Stimulated activated CD4-positive, alpha-beta T cell treated with anti-CD3 and anti-CD28 coated beads, Interleukin-2, amount 100 ng/mL, for 4 hours (primary cell): ENCODE results near the gene DNAJB2.
"Not testable (repeated sequence)": the region's sequence is repeated elsewhere in the genome, so short reads cannot be mapped to it uniquely, and the experiment has no call there.

Source experiments
- DNase-seq: peaks from one replicate; pipeline ENCODE4 v3.0.0-alpha.2; 2020; ENCODE audit warnings: low read depth

Gene DNAJB2

DNA sequence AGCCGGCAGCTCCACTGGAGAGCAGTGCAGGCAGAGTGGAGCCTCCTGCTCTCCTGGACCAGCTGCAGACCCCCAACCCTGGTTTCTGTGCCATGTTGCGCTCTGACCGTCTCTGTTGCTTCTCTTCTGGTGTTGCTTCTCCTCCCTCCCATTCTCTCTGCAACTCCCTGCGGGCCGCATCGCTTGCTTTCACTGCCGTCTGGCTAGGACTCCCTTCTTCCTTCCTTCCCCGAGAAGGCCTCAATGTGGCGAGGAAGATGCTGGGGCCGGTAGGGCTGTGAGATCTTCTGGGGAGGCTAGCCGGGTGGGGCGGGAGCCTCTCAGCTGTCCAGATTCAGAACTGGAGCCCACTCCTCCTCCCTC, 6.2 kb downstream of the DNAJB2 start:
- no peak for DNase-seq

DNA sequence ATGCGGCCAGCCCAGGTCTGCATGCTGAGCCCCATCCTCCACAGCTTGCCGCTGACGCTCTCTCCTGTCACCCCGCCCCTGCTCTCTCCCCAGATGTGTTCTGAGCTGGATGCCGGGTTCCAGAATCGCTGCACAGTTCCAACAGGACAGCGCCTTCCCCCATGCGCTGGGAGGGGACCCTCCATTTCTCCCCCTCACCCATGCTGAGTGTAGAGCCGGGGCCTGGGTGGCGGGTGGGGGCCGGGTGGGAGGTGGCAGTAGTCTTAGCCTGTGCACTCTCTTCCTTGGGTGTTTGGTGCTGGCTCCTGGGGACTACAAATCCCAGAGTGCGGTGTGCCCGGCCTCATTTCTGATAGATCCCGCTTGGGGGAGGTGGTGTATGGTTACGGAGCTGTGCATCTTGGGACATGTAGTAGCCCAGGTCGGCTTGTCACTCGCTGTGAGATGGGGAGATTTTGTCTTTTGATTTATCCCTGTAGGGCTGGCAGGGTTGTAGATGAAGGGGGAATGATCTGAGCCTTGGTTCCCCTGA, 6.8 kb downstream of the DNAJB2 start:
- no peak for DNase-seq

DNA sequence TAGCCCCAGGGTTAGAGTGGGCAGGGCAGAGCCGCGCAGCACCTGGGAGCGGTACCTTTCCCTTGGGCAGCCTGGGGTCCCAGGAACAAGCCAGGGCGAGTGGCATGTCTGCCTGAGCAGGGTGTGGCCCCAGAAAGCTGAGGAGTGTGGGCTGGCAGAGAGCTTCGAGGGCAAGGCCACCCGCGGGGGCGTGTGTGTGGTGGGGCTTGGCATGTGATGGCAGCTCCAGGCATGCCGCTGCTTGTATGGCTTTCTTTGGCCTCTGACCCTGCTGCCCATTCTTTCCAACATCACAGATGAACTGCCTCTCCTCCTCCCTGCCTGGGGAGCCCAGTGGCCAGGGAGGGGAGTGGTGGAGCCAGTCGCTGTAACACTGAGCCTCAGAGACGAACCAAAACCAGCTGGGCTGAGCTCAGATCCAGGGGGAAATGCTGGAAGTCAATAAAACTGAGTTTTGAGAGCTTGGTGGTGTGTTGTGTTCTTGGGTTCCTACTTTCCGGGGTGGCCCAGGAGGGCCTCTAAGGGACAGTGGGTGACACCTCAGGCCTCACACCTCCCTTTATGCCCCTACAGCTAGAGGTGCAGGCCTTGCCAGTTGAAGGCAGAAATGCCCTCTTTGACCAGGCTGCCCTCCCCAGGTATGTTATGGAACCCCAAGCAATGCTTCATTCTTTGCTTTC, 7.4 kb downstream of the DNAJB2 start:
- no peak for DNase-seq

DNA sequence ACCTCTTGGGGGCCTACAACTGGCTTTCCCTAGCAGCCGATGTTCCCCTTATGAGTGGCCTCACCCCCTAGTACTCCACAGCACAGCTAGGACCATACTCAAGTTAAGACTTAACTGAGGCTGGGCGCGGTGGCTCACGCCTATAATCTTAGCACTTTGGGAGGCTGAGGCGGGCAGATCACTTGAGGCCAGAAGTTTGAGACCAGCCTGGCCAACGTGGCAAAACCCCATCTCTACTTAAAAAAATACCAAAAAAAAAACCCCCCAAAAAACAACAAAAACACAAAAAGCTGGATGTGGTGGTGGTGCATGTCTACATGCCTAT, 7.9 kb downstream of the DNAJB2 start:
- DNase-seq, result not testable (repeated sequence)

DNA sequence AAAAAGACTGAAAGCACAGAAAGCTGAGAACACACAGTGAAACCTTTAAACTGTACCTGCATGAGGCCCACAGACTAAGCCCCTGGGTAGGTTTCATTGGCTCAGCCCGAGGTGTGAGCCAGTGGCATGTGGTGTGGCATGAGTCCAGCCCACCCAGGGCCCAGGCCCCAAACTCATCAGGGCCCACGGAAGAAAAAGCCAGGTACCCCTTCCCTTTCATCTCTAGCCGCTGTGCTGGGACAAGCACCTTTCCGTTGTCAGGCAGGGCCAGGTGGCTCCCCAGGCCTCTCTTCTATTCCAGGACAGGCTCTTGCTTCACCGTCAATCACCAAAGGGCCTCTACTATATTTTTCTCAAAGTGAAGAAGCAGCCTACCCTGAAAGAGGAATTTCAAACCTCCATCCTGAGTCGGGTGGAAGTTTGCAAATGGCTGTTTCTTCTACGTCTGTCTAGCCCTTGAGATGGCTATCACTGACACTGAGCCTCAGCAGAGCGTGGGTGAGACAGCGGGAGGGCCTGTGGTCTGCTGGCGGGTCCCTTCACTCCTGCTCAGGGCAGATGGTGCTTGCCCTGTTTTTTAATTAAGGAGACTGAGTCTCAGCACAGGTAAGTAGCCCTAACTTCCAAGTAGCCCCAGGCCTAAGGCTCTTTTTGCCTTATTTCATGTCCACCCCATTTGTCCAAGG, 8.6 kb downstream of the DNAJB2 start:
- DNase-seq, result no peak

DNA sequence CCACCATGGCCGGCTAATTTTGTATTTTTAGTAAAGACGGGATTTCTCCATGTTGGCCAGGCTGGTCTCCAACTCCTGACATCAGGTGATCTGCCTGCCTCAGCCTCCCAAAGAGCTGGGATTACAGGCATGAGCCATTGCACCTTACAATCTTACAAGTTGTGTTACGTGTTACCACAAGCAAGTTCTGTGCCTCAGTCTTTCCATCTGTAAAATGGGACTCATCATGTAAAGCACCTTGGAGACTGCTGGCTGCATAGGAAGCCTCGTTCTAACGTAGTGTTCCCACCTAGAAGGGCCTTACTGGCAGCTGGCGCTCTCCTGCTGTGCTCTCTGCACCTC, 10.0 kb downstream of the DNAJB2 start:
- no peak for DNase-seq

DNA sequence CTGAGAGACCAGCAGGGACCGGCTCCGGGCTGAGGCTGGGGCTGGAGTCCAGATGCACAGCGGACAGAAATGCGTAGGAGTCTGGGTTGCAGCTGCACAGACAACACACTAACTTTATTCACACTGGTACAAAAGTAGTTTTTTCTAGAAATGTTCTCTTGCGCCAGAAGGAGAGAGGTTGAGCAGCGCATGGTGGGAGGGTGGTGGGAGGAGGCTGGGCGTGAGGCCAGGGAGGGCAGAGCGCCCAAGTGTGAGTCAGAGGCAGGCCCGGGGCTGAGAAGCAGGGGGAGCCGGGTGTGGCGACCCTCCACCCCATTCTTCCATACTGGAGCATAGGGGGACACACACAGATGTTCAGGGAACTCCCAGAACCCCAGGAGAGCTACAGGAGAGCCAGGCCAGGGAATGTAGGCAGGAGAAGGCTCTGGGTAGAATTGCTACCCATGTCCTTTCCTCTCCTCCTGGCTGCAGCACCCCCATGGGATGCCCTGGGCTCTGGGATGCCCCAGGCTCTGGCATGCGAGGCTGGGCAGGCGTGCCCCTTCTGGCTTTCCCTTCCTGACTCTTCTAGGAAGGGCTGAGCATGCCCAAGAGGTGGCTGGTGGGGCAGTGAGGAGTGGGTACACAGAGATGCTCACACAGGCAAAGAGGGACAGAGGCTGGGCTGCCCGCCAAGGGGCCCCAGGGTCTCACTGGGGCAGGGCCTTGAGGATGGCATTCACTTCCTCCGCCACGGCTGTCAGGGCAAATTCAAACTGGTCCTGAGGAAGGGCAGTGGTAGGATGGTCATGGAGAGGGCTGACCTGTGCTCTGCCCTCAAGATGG, 10.6 kb downstream of the DNAJB2 start:
- no peak for DNase-seq

DNA sequence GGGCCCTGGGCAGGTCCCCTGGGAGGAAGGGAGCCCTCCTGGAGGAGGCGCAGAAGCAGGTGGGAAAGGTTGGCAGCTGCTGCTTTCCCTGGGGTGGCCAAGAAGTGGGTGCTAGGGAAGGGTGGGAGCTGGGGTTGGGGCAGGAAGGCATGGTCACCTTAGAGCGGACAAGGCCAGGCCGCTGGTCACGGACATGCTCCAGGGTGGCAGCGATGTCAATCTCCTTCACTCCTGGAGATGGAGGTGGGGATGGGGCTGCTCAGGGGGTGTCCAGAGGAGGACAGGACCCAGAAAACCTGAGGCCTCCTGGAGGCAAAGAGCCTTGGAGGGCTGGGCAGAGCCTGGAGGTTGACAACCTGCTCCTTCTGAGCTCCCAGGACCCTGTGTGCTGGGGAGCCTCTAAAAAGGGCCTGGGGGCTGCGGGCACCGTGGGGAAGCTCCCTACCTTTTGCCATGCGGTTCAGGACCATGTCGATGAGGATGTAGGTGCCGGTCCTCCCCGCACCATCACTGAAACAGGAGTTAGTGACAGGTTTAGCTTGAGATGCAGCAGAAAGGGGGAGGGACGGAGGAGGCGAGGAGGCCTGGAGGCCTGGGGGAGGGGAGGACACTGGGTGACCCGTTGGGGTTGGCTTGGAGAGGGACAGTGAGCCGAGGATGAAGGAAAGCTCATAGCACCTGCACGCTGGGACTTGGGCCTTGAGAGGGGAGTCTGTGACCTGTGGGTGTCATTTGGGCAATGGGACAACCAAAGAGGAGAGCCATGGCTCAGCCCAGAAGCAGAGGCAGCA, 11.4 kb downstream of the DNAJB2 start:
- no peak for DNase-seq

DNA sequence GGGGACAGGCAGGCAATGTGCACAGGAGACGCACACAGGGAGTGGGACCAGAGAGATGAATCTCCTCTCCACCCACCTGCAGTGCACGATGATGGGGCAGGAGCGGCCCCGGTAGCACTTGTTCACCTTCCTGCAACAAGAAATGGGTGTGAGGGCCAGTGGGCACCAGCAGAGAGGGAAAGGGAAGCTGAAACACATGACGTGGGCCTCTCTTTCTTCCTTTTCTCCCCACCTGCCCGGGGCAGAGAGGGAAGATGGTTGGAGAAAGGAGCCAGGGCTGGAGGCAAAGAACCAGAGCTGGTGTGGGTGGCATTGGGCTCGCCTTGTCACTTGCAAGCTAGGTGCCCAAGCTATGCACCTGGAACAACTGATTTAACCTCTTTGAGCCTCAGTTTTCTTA, 12.2 kb downstream of the DNAJB2 start:
- no peak for DNase-seq

DNA sequence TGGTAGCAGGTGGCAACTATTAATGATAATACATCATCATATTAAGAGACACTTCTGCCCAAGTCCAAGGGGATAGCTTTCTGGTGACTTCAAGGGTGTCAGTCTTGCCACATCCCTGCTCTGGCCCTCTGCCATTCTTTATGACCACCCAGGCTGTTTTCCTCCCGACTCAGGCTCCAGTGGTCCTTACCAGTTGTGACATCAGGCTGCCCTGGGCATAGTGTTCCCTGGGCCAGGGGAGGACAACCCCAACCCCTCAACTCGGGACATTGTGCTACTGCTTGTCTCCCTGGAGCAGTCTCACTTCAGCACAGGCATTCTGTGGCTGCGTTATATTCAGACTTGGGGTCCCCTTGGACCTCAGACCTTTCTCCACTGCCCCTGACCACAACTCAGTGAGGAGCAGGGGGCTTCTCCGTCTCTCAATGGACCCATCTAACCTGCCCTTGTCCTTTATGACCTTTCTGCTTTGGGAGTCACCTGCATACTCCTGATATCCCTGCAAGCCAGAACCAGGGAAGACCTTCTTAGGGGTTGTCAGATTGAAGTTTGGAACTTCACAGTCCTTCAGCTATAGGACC, 12.8 kb downstream of the DNAJB2 start:
- DNase-seq, result no peak

DNA sequence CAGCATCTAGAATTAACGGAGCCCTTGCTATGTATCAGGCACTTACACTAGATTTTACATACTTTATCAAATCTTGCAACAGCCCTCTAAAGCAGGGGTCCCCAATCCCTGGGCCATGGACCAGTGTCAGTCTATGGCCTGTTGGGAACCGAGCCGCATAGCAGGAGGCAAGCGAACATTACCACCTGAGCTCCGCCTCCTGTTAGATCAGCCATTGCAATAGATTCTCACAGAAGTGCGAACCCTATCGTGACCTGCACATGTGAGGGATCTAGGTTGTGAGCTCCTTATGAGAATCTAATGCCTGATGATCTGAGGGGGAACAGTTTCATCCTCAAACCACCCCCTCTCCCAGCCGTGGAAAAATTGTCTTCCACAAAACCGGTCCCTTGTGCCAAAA, 13.4 kb downstream of the DNAJB2 start:
- no peak for DNase-seq

DNA sequence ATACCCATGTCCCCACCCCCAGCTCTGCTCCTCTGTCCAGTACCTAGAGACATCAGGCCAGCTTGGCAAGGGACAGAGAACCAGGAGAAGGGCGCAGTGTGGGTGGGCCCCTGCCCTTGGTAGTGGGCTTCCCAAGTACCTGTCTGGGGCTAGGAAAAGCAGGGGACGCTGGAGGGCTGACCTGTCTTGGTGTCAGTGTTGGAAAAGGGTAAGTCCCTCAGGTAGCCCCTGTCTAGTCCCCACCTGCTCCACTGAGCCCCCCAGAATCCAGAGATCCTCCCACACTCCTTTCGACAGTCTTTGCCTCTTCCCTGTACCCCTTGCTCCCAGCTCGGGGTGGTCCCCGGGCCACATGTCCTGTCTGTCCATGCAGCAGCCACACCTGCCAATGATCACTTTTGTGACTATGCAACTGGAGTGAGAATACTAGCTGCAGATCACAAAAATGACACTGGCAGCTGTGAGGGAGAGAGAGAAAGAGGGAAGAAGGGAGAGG, 14.6 kb downstream of the DNAJB2 start:
- DNase-seq, result no peak

DNA sequence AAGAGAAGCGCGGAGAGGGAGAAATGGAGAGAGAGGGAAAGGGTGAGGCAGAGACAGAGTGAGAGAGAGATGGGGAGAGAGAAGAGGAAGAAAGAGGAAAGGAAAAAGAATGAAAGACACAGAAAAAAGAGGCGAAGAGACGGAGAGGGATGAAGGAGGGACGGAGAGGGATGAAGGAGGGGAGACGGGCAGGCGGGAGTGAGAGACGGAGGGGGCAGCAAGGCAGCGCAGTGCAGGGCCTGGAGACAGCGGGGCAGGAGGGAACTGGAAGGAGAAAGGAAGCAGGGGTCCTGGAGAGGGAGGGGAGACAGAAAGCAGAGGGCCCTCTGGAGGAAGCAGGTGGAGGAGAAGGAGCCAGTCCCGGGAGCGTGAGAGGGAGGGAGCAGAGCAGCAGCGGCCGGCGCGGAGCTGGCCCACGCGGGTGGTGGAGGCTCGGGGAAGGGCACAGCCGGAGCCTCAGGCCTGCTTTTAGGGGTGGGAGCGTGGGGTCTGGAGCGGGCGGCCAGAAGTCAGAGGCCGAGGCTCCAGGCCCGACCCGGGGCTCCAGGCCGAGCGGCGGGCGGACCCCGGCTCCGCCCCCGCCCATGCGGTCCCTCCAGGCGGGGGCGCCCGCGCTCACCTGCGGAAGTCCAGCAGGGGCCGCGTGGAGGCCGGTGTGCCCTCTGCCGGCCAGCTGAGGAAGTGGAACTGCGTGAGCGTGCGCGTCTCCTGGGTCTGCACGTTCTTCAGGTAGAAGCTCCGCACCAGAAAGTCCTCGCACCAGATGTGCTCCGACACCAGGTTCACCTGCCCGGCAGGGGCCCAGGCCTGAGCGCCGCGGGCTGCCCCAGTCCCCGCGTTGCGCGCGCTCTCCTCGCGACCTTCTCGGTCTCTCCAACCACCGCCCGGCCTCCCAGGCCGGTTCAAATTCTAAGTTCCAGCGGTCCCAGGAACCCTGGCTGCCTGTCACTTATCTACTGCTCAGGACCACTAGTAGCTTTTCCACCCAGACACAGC, 15.5 kb downstream of the DNAJB2 start:
- peak; percentile 83 for DNase-seq

DNA sequence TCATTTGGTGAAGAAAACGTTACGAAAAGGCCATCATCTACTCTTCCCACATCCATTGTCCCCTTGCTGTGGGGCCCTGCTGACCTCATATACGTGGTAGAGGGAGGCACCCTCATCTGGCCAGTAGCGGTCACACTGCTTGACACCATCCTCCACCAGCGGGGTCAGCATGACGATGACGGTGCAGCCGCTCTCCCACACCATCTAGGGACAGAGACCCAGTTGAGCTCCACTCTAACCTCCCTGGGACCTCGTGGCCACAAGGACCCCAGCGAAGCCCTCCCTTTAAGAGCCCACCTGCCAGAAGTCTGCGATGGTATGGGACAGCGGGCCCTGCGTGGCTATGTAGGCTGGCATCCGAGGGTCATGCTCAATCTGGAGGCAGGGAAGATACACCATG, 17.0 kb downstream of the DNAJB2 start:
- no peak for DNase-seq

DNA sequence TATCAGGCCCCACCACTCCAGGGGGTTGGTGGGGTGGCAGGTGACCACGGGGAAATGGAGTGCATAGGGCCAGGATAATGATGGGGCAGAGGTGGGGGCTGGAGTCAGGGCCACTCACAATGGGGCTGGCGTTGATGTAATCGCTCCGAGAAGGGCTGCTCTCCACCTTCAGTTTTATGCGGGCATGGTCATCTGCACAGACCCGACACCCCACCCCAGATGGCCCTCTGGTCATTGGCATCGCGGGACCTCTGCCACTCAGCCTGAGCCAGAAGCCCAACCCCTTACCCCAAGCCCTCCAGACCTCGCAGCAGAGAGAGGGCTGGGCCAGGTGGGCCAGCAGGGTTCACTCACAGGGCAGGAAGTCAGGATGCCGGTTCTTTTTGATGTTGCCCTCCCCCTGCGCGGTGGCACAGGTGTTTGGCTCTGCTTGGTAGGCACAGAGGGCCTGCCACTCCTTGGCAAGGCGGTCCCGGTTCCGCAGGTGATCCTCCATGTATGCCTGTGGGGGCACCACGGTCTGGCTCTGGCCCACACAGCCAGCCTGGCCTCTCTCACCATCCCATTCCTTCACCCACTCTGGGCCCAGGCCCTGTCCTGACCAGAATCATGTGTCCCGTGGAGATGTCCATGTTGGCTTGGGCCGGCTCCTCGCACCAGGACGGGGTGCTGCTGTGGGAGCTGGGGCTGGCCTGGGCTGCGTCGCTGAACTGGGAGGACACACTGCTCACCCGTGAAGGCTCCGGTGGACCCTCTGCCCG, 17.6 kb downstream of the DNAJB2 start:
- DNase-seq, result no peak

DNA sequence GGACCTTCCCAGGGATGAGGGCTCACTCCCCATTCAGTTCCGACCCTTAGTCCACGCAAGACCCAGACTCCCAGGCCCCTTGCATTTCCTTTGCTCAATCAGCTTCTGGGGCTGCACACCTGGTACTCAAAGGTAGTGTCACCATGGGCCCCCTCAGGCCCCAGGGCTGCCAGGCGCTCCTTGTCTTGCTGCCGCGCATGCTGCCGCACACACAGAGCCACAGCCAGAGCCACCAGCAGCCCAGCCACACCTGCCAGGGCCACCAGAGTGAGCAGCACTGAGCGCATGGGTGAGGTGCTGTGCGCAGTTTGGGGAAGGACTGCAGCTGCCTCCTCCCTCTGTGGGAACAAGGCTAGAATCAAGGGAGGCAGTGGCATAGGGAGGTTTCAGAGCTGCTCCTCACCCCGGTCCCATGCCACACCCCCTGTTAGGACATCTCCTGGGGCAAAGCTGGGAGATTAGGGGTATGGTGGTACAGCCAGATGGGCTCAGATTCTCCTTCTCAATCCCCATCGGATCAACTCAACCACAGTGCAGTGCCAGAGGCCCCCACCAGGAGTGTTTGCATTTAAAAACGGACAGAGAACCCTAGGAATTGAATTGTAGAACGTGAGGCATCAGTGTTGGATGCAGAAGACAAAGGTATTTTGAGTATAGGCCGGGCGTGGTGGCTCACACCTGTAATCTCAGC, 18.7 kb downstream of the DNAJB2 start:
- DNase-seq, result no peak

DNA sequence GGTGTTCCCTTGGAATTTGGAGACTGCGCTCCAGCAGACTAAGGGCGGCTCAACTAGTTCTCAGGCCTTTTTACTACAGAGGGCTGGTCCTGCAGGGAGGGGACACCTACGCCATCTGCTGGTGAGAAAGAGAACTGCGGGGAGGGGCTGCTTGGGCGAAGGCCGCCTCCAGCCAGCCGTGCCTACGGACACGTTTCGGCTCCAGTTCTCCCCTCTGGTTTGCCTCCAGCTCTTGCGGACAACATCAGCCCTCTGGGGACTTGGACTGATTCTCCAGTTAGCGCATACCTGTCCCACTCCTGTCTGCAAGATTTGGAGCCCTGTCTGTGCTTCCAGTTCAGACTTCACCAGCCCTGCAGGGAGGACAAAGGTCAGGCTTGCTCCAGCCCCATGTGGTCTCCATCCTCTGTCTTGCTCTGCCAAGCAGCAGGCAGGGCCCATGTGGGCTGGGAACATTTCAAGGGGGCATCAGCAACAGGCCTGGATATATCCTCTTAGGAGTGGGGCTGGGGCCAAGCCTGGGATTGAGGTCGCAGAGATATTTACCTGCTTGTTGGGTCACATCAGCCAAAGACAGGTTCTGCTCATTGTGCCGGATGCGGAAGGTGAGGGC, 19.7 kb downstream of the DNAJB2 start:
- peak; percentile 76 for DNase-seq

DNA sequence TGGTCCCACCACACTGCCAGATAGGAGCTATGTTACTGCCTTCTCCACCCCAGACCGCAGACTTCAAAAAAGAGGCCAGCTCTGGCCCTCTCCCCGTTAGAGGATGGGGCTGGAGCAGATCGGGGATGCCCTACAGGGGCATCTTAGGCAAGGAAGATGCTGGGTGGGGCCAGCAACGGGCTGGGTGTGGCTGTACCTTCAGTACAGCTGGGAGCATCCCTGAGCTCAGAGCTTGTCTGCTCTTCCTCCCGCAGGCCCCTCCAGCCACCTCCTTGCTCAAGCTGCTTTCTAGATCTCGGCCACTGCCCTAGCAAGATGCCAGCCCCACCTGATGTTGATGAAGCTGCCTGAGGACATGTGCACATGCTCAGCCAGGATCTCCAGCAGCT, 20.2 kb downstream of the DNAJB2 start:
- DNase-seq, result no peak

DNA sequence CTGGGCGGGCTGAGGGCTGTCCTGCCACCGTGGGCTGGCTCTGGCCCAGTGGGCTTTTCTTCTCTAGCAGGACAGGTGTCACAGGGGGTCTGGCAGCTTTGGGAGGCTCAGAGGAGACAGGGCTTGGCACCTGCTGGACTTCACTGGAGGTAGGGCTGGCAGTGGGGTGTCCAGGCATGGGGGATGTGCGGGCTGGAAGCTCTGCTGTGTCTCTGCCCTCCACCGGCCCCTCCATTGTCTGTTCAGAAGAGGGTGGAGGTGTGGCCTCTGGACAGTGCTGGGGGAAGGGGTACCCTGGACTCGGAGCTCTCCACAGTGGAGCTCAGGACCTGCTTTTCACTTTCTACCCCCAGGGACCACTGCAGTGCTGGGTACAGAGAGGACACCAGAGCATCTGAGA, 20.9 kb downstream of the DNAJB2 start:
- DNase-seq, result no peak
